ENCODE data around the gene TBC1D22A.

The TBC1D22A gene

GRCh38 chr22:47155912-47156311 lies 393.5 kb downstream of the TBC1D22A start:
- no peaks in the 10 kb centered on the region for H3K27me3 Mint-ChIP-seq
- peaks cover 3 to 18% of the 10 kb centered on the region in 2 donors for H3K4me1 Mint-ChIP-seq

GRCh38 chr22:47156352-47157092 lies 394.1 kb downstream of the TBC1D22A start:
- Mint-ChIP-seq H3K4me1 (peaks cover 2 to 12% of the 10 kb centered on the region in 2 donors), H3K9me3 (peaks cover 0 to 3% of the 10 kb centered on the region in 2 donors), H3K36me3 (peaks cover 22 to 38% of the 10 kb centered on the region in 2 donors), H3K27ac (no peak overlapping the region), H3K27me3 (no peaks in the 10 kb centered on the region), H3K4me3 (no peak overlapping the region)
- no peak for DNase-seq
- ATAC-seq (replicated peaks): no peak

More at GRCh38 chr22:47155912-47156311, 393.5 kb downstream of the TBC1D22A start:
- Mint-ChIP-seq H3K4me3 (no peak overlapping the region), H3K9me3 (peaks cover 0 to 3% of the 10 kb centered on the region in 2 donors), H3K27ac (no peak overlapping the region), H3K36me3 (peaks cover 27 to 44% of the 10 kb centered on the region in 2 donors)
- DNase-seq (no peak), ATAC-seq (replicated peaks) (no peak)

- Mint-ChIP-seq H3K27me3 (no peaks in the 10 kb centered on the region), H3K9me3 (peaks cover 0 to 3% of the 10 kb centered on the region in 2 donors), H3K27ac (no peak overlapping the region), H3K36me3 (peaks cover 17 to 32% of the 10 kb centered on the region in 2 donors), H3K4me1 (peaks cover 2 to 10% of the 10 kb centered on the region in 2 donors), H3K4me3 (no peak overlapping the region)
- no peak for DNase-seq
- no peak for ATAC-seq (replicated peaks)
Observed at GRCh38 chr22:47157093-47157420, 394.6 kb downstream of the TBC1D22A start.

- Mint-ChIP-seq H3K4me1 (peaks cover 3 to 14% of the 10 kb centered on the region in 2 donors), H3K27ac (no peak overlapping the region), H3K4me3 (no peak overlapping the region), H3K9me3 (peaks cover 0 to under 1% of the 10 kb centered on the region in 2 donors), H3K27me3 (no peaks in the 10 kb centered on the region), H3K36me3 (peaks cover 15 to 26% of the 10 kb centered on the region in 2 donors)
- DNase-seq (no peak), ATAC-seq (replicated peaks) (no peak)
Observed at GRCh38 chr22:47157486-47158270, 395.2 kb downstream of the TBC1D22A start.

- Mint-ChIP-seq H3K27ac (no peak overlapping the region), H3K27me3 (no peaks in the 10 kb centered on the region), H3K4me1 (peaks cover 7 to 9% of the 10 kb centered on the region in 2 donors), H3K36me3 (peaks cover 18 to 23% of the 10 kb centered on the region in 2 donors), H3K9me3 (no peaks in the 10 kb centered on the region), H3K4me3 (no peak overlapping the region)
- ATAC-seq (replicated peaks) (no peak), DNase-seq (no peak)
Observed at GRCh38 chr22:47158457-47158856, 396.0 kb downstream of the TBC1D22A start.

GRCh38 chr22:47159592-47159991 lies 397.1 kb downstream of the TBC1D22A start:
- Mint-ChIP-seq H3K36me3 (peaks cover 15 to 20% of the 10 kb centered on the region in 2 donors), H3K27me3 (no peaks in the 10 kb centered on the region), H3K27ac (no peak overlapping the region), H3K4me1 (peaks cover 11 to 14% of the 10 kb centered on the region in 2 donors), H3K9me3 (no peaks in the 10 kb centered on the region), H3K4me3 (no peak overlapping the region)
- ATAC-seq (replicated peaks) (no peak), DNase-seq (no peak)

GRCh38 chr22:47160141-47160541 lies 397.7 kb downstream of the TBC1D22A start:
- H3K36me3 Mint-ChIP-seq: peaks cover 15 to 21% of the 10 kb centered on the region in 2 donors
- no peak overlapping the region for H3K27ac Mint-ChIP-seq
- DNase-seq (no peak), ATAC-seq (replicated peaks) (no peak)
- H3K9me3 Mint-ChIP-seq: no peaks in the 10 kb centered on the region
- no peak overlapping the region for H3K4me3 Mint-ChIP-seq
- no peaks in the 10 kb centered on the region for H3K27me3 Mint-ChIP-seq
- H3K4me1 Mint-ChIP-seq: peaks cover 13 to 19% of the 10 kb centered on the region in 2 donors

GRCh38 chr22:47160781-47161520 lies 398.5 kb downstream of the TBC1D22A start:
- ATAC-seq (replicated peaks) (no peak), DNase-seq (no peak)
- Mint-ChIP-seq H3K27ac (no peak overlapping the region), H3K36me3 (peaks cover 15 to 25% of the 10 kb centered on the region in 2 donors), H3K27me3 (no peaks in the 10 kb centered on the region), H3K4me3 (no peak overlapping the region), H3K9me3 (no peaks in the 10 kb centered on the region), H3K4me1 (peaks cover 13 to 24% of the 10 kb centered on the region in 2 donors)

- peaks cover 12 to 24% of the 10 kb centered on the region in 2 donors for H3K4me1 Mint-ChIP-seq
- ATAC-seq (replicated peaks) (peak; percentile 33 to 52), DNase-seq (no peak)
- H3K27me3 Mint-ChIP-seq: no peaks in the 10 kb centered on the region
- H3K4me3 Mint-ChIP-seq: no peak overlapping the region
- H3K27ac Mint-ChIP-seq: no peak overlapping the region
- H3K36me3 Mint-ChIP-seq: peaks cover 21 to 22% of the 10 kb centered on the region in 2 donors
- no peaks in the 10 kb centered on the region for H3K9me3 Mint-ChIP-seq
Observed at GRCh38 chr22:47161631-47162030, 399.2 kb downstream of the TBC1D22A start.

GRCh38 chr22:47162865-47163264 lies 400.4 kb downstream of the TBC1D22A start:
- no peaks in the 10 kb centered on the region for H3K9me3 Mint-ChIP-seq
- no peak overlapping the region for H3K4me3 Mint-ChIP-seq
- peaks cover 12 to 24% of the 10 kb centered on the region in 2 donors for H3K4me1 Mint-ChIP-seq
- peaks cover 23 to 30% of the 10 kb centered on the region in 2 donors for H3K36me3 Mint-ChIP-seq
- no peak overlapping the region for H3K27ac Mint-ChIP-seq
- DNase-seq (no peak), ATAC-seq (replicated peaks) (no peak)
- H3K27me3 Mint-ChIP-seq: no peaks in the 10 kb centered on the region

- H3K4me1 Mint-ChIP-seq: peaks cover 12 to 24% of the 10 kb centered on the region in 2 donors
- H3K27me3 Mint-ChIP-seq: no peaks in the 10 kb centered on the region
- H3K9me3 Mint-ChIP-seq: no peaks in the 10 kb centered on the region
- no peak for DNase-seq
- H3K27ac Mint-ChIP-seq: peak overlapping the region; percentile 60
- no peak for ATAC-seq (replicated peaks)
- peaks cover 27 to 31% of the 10 kb centered on the region in 2 donors for H3K36me3 Mint-ChIP-seq
- H3K4me3 Mint-ChIP-seq: no peak overlapping the region
Observed at GRCh38 chr22:47163481-47163855, 401.0 kb downstream of the TBC1D22A start.

- H3K36me3 Mint-ChIP-seq: peaks cover 27 to 31% of the 10 kb centered on the region in 2 donors
- H3K27me3 Mint-ChIP-seq: no peaks in the 10 kb centered on the region
- peaks cover 12 to 24% of the 10 kb centered on the region in 2 donors for H3K4me1 Mint-ChIP-seq
- H3K9me3 Mint-ChIP-seq: no peaks in the 10 kb centered on the region
- H3K27ac Mint-ChIP-seq: no peak overlapping the region
- no peak for DNase-seq
- H3K4me3 Mint-ChIP-seq: no peak overlapping the region
- no peak for ATAC-seq (replicated peaks)
Observed at GRCh38 chr22:47163856-47164513, 401.5 kb downstream of the TBC1D22A start.

GRCh38 chr22:47164514-47165337 lies 402.3 kb downstream of the TBC1D22A start:
- no peak overlapping the region for H3K27ac Mint-ChIP-seq
- H3K4me3 Mint-ChIP-seq: no peak overlapping the region
- ATAC-seq (replicated peaks) (no peak), DNase-seq (no peak)
- H3K36me3 Mint-ChIP-seq: peaks cover 34% of the 10 kb centered on the region in 2 donors
- no peaks in the 10 kb centered on the region for H3K9me3 Mint-ChIP-seq
- no peaks in the 10 kb centered on the region for H3K27me3 Mint-ChIP-seq
- H3K4me1 Mint-ChIP-seq: peaks cover 13 to 24% of the 10 kb centered on the region in 2 donors
